ENCODE measurements around the gene TSSK6. TPM values are rescaled to one million over a fixed set of nuclear protein-coding genes. Genes with fewer than 3 reads are reported as not detected.

Gene TSSK6
- total and polyA plus RNA-seq, 2 experiments from 2014 or later: 0.87 to 1.3 TPM

GRCh38 chr19:19544257-19544953 lies 29.1 kb upstream of the TSSK6 start:
- Histone ChIP-seq H3K27me3 (no peaks in the 10 kb centered on the region), H3K36me3 (replicated peaks; ENCODE audit: insufficient read depth, low read depth) (no peaks in the 10 kb centered on the region), H3K79me2 (no peaks in the 10 kb centered on the region)

GRCh38 chr19:19543640-19544039 lies 28.3 kb upstream of the TSSK6 start:
- H4K20me1 ChIP-seq (ENCODE audit: insufficient read depth, poor library complexity, severe bottlenecking): no peaks in the 10 kb centered on the region
- H3K9me2 ChIP-seq (replicated peaks; ENCODE audit: insufficient read depth): no peaks in the 10 kb centered on the region
- no peak overlapping the region for H2AFZ ChIP-seq
- H3K9me3 ChIP-seq (ENCODE audit: low read depth): no peaks in the 10 kb centered on the region
- TF ChIP-seq EZH2 (IDR thresholded peaks at IDR 0.05; ENCODE audit: borderline replicate concordance) (no peak), EZH2phosphoT487 (IDR thresholded peaks at IDR 0.05; ENCODE audit: low read depth, severe bottlenecking, unreplicated experiment) (no peak), CTCF (IDR thresholded peaks at IDR 0.05; ENCODE audit: poor library complexity) (no peak)
- H3K27ac ChIP-seq: no peak overlapping the region
- H3K79me2 ChIP-seq: no peaks in the 10 kb centered on the region
- H3K27me3 ChIP-seq: no peaks in the 10 kb centered on the region
- peaks cover 4% of the 10 kb centered on the region for H3K4me1 ChIP-seq (ENCODE audit: insufficient read depth)
- H3K36me3 ChIP-seq (replicated peaks; ENCODE audit: insufficient read depth, low read depth): no peaks in the 10 kb centered on the region
- H3K4me3 ChIP-seq: no peak overlapping the region
- no peak overlapping the region for H3K4me2 ChIP-seq
- no peak for DNase-seq (ENCODE audit: low spot score)
- WGBS (ENCODE audit: low lambda C conversion rate, missing lambda C conversion rate): 92% methylated on average over 19 of the region's 19 CpGs

More at GRCh38 chr19:19544257-19544953, 29.1 kb upstream of the TSSK6 start:
- Histone ChIP-seq H3K4me1 (ENCODE audit: insufficient read depth) (no peaks in the 10 kb centered on the region), H4K20me1 (ENCODE audit: insufficient read depth, poor library complexity, severe bottlenecking) (no peaks in the 10 kb centered on the region), H3K4me2 (no peak overlapping the region), H3K9me2 (replicated peaks; ENCODE audit: insufficient read depth) (no peaks in the 10 kb centered on the region), H2AFZ (no peak overlapping the region), H3K27ac (no peak overlapping the region), H3K4me3 (no peak overlapping the region), H3K9me3 (ENCODE audit: low read depth) (no peaks in the 10 kb centered on the region)
- TF ChIP-seq EZH2phosphoT487 (IDR thresholded peaks at IDR 0.05; ENCODE audit: low read depth, severe bottlenecking, unreplicated experiment): no peak
- no peak for TF ChIP-seq CTCF (IDR thresholded peaks at IDR 0.05; ENCODE audit: poor library complexity)
- no peak for TF ChIP-seq EZH2 (IDR thresholded peaks at IDR 0.05; ENCODE audit: borderline replicate concordance)
- WGBS (ENCODE audit: low lambda C conversion rate, missing lambda C conversion rate): 98% methylated on average over 61 of the region's 75 CpGs
- no peak for DNase-seq (ENCODE audit: low spot score)

DNA sequence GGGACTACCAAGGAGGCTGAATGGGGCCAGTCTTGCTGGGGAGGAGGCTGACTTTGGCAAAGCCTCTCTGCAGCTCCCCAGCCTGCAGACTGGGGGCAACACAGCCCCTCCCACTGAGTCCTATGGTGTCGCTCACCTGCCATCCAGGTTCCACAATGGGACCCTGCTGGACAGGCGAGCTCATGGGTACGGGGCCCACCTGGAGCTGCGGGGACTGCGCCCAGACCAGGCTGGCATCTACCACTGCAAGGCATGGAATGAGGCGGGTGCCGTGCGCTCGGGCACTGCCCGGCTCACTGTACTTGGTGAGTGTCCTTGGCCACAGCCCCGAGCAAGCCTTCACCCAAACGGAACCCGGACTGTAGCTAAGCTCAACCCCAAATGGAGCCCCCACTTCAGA lies 27.8 kb upstream of the TSSK6 start:
- no peak overlapping the region for H3K4me3 ChIP-seq
- no peak for DNase-seq (ENCODE audit: low spot score)
- no peaks in the 10 kb centered on the region for H3K27me3 ChIP-seq
- peaks cover 10% of the 10 kb centered on the region for H3K4me1 ChIP-seq (ENCODE audit: insufficient read depth)
- TF ChIP-seq CTCF (IDR thresholded peaks at IDR 0.05; ENCODE audit: poor library complexity) (no peak), EZH2phosphoT487 (IDR thresholded peaks at IDR 0.05; ENCODE audit: low read depth, severe bottlenecking, unreplicated experiment) (no peak), EZH2 (IDR thresholded peaks at IDR 0.05; ENCODE audit: borderline replicate concordance) (no peak)
- H3K27ac ChIP-seq: no peak overlapping the region
- no peaks in the 10 kb centered on the region for H3K79me2 ChIP-seq
- no peak overlapping the region for H3K4me2 ChIP-seq
- H2AFZ ChIP-seq: no peak overlapping the region
- no peaks in the 10 kb centered on the region for H3K36me3 ChIP-seq (replicated peaks; ENCODE audit: insufficient read depth, low read depth)
- H4K20me1 ChIP-seq (ENCODE audit: insufficient read depth, poor library complexity, severe bottlenecking): no peaks in the 10 kb centered on the region
- no peaks in the 10 kb centered on the region for H3K9me2 ChIP-seq (replicated peaks; ENCODE audit: insufficient read depth)
- no peaks in the 10 kb centered on the region for H3K9me3 ChIP-seq (ENCODE audit: low read depth)
- 96% methylated on average over 13 of the region's 13 CpGs for WGBS (ENCODE audit: low lambda C conversion rate, missing lambda C conversion rate)

Measured in hepatocyte (in vitro differentiated cells).